Neuron (in vitro differentiated cells): Measurements from ENCODE around the gene SIX1.

Experiments used
- H2AFZ ChIP-seq: one replicate; pipeline ENCODE4 v1.6.1; 2013; ENCODE audit warnings: low read depth, mild to moderate bottlenecking, inconsistent platforms, low read length, moderate library complexity
- H3K27me3 ChIP-seq: one replicate; pipeline ENCODE4 v1.6.1; 2013; ENCODE audit warnings: low read length; ENCODE audit not compliant: insufficient read depth
- H3K36me3 ChIP-seq: one replicate; pipeline ENCODE4 v1.6.1; 2013; ENCODE audit warnings: low read length; ENCODE audit not compliant: insufficient read depth
- H3K4me1 ChIP-seq: one replicate; pipeline ENCODE4 v1.6.1; 2013; ENCODE audit warnings: low read length; ENCODE audit not compliant: insufficient read depth
- H3K4me3 ChIP-seq: 2 replicates; pipeline ENCODE4 v1.5.1; 2013; ENCODE audit warnings: mild to moderate bottlenecking, low read length, moderate library complexity
- H3K9me3 ChIP-seq: one replicate; pipeline ENCODE4 v1.6.1; 2013; ENCODE audit warnings: low read length

The SIX1 gene

DNA sequence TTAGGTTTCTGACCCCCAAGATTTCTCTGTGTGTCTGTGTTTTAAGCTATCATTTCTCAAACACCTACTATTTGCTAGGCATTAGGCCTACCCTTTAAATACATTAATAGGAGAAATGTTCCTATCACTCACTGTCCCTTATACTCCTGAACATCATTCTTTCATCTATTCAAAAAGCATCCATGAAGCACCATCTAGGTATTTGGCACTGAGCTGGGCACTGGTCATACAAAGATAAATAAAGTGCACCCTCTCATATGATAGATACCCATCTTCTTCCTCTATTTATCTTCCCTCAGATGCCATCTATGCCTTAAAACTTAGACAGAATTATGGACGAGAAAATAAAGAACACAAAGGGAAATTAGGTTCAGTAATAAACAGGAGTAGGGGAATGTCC lies 20.4 kb downstream of the SIX1 start:
- H2AFZ ChIP-seq, result no peak overlapping the region
- H3K27me3 ChIP-seq, result peaks cover 8% of the 10 kb centered on the region
- no peaks in the 10 kb centered on the region for H3K4me1 ChIP-seq
- no peaks in the 10 kb centered on the region for H3K9me3 ChIP-seq
- H3K4me3 ChIP-seq, result no peak overlapping the region
- H3K36me3 ChIP-seq, result no peaks in the 10 kb centered on the region

DNA sequence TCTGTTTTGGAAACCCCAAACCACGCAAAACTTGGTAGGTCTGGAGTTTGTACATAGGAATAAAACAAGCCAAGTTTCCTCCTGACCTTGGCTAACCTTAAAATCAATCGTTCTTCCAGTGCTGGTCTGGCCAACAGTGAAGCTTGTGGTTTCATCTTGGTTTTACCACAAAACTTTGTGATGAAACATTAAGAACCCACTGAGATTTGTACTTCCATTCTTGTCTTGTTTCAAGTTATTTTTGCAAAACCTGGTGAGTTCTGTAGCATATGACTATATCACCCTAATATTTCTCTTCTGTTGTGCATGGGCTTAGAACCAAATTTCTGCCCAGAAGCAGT lies 26.4 kb downstream of the SIX1 start:
- H2AFZ ChIP-seq, result no peak overlapping the region
- H3K4me1 ChIP-seq, result no peaks in the 10 kb centered on the region
- H3K36me3 ChIP-seq, result no peaks in the 10 kb centered on the region
- H3K9me3 ChIP-seq, result no peaks in the 10 kb centered on the region
- no peak overlapping the region for H3K4me3 ChIP-seq
- H3K27me3 ChIP-seq, result peaks cover 9% of the 10 kb centered on the region

DNA sequence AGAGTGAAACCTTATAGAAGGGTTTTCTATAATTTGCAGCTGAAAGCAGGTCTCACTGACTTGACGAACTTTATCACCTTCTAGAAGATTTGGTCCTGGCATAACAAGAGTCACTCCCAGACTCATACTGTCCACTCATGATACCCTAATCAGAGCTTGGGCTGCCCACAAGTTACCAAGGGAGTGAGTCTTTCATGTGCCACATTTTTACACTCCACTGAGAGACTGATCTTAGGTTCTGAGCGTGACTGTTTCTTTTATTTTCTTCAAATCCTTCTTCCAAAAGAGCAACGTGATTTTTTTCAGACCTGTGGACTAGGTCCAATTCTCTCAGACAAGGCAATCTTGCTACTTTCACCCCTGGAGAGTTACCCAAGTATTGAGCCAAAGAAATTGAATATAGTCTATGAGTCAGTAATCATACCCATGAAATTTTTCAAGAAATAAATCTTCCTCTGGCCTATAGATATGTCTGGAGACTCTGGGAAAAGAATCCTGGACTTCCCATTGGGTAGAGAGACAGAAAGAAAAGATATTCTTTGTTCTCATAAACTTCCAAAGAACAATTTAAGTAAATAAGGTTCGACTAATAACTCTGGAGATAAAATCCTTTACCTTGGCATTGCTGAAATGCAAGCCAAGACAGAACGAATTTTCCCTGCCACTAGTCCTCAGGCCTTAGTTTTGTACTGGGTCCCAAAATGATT lies 26.9 kb downstream of the SIX1 start:
- Histone ChIP-seq H3K27me3 (peaks cover 9% of the 10 kb centered on the region), H2AFZ (no peak overlapping the region), H3K36me3 (no peaks in the 10 kb centered on the region), H3K4me3 (no peak overlapping the region), H3K4me1 (no peaks in the 10 kb centered on the region), H3K9me3 (no peaks in the 10 kb centered on the region)

DNA sequence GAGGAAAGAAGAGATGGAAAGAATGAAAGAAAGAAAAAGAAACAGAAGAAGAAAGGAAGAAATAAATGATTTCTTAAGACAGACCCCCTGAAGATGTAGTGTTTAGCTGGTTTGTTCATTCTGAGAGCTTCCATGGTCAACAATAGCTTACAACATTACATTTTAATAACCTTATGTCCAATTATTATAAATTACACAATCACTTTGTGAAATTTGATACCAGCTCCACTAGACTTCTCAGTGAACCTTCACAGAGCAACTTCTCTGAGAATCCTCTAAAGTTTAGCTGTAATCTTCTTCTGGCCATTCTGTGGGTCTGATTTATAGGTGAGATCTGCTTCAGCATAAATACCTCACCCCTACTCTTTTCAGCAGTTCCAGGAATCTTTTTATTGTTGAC lies 27.9 kb downstream of the SIX1 start:
- Histone ChIP-seq H3K36me3 (no peaks in the 10 kb centered on the region), H2AFZ (no peak overlapping the region), H3K27me3 (peaks cover 9% of the 10 kb centered on the region), H3K9me3 (no peaks in the 10 kb centered on the region), H3K4me1 (no peaks in the 10 kb centered on the region), H3K4me3 (no peak overlapping the region)

DNA sequence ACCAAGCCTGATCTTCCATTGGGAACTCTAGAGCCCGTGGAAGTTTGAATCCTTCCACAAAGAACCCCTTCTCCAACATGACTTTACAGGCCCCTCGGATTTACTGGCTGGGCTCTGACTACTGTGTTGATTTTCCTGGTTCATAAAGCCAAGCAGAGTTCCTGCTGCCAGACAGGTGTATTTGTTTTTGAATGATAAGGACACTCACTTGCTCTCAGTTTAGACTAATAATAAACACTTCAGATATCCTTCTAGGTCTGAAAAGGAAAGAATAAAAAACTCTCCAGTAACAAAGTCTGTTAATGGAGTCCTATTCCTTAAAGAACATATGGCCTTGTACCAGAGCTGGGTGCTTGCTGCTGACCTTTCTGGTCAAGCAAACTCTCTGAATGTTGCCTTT lies 31.0 kb downstream of the SIX1 start:
- H2AFZ ChIP-seq, result no peak overlapping the region
- no peaks in the 10 kb centered on the region for H3K9me3 ChIP-seq
- no peak overlapping the region for H3K4me3 ChIP-seq
- H3K36me3 ChIP-seq, result no peaks in the 10 kb centered on the region
- H3K4me1 ChIP-seq, result no peaks in the 10 kb centered on the region
- peaks cover 4% of the 10 kb centered on the region for H3K27me3 ChIP-seq

DNA sequence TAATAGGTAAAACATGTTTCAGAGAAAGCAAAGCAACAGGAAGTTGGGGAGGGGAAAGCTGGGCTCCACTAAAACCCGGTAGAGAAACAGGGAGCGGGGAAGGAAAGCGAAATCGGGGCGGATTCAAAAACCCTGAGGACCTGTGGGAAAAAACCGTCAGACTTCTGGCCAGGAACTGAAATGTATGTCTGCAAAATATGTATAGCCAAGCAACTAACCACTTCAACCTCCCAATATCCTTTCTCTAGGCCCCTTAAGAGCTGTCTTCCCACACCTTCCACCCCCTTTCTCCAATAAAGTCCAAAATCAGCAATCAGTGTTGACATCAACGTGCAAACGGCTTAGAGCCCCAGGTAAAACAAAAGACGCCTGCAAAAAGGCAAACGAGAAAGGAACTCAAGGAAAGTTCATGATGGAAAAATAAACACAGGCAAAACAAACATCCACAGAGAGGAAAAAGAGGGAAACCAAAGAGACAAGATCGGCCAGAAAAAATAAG lies 32.8 kb downstream of the SIX1 start:
- H3K4me3 ChIP-seq, result no peak overlapping the region

DNA sequence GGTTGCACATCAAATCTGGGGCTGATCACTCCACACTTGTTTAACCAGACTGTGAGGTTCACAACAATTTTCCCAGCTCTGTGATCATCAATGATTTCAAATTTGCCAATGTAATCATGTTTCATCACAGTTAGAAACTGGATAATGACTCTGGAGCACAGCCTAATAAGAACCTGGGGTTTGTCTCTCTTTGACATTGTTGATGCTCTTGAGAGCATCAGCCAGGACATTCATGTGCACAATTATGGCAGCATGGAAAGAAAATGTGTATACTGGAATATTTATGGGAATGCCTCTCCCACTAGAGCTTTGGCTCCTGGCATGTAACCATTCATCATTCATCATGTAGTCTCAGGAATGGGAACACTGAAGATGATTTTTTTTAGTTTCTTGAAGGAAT lies 47.0 kb downstream of the SIX1 start:
- no peaks in the 10 kb centered on the region for H3K9me3 ChIP-seq
- H3K27me3 ChIP-seq, result no peaks in the 10 kb centered on the region
- H3K4me1 ChIP-seq, result no peaks in the 10 kb centered on the region
- no peaks in the 10 kb centered on the region for H3K36me3 ChIP-seq
- H3K4me3 ChIP-seq, result no peak overlapping the region
- H2AFZ ChIP-seq, result no peak overlapping the region

More for the DNA sequence above, 32.8 kb downstream of the SIX1 start:
- Histone ChIP-seq H3K36me3 (no peaks in the 10 kb centered on the region), H3K4me1 (no peaks in the 10 kb centered on the region), H3K27me3 (no peaks in the 10 kb centered on the region), H2AFZ (no peak overlapping the region), H3K9me3 (no peaks in the 10 kb centered on the region)

DNA sequence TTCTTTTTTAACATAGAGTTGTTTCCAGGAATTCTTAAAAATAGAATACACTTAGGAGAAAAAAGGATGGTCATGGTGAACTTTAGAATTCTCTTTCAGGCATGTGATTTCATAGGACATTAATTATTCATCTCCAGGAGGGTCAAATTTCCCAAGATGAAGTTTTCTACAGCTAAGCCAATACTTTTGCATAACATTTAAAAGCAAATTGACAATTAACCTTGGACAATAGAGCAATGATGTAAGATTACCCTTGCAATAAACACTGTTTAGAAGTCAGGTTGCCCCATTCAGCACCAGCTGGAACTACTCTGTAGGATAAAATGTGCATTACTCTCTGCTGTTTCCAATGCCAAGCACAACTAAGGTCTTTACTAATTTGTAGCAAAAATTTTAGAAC lies 49.5 kb downstream of the SIX1 start:
- Histone ChIP-seq H3K4me3 (no peak overlapping the region), H3K36me3 (no peaks in the 10 kb centered on the region), H3K9me3 (no peaks in the 10 kb centered on the region), H3K4me1 (no peaks in the 10 kb centered on the region), H2AFZ (no peak overlapping the region), H3K27me3 (no peaks in the 10 kb centered on the region)

DNA sequence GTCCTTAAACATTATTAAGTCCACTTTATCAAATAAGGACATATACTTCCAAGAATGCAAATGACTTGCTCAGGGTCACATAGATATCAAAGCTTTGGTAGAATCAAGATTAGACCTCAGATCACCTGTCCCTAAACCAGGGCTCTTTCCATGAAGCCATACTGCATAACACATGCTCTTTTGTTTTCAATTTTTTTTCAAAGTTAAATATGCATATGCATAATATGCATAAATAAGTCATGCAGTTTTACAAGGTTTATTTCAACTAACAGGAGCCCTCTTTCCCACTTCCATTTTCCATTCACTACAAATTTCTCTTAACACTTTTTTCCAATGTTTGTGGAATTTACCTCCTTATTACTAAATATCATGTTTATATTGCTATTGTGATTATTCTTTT lies 53.1 kb downstream of the SIX1 start:
- Histone ChIP-seq H3K36me3 (no peaks in the 10 kb centered on the region), H3K9me3 (no peaks in the 10 kb centered on the region), H2AFZ (no peak overlapping the region), H3K4me3 (no peak overlapping the region), H3K4me1 (no peaks in the 10 kb centered on the region), H3K27me3 (no peaks in the 10 kb centered on the region)

DNA sequence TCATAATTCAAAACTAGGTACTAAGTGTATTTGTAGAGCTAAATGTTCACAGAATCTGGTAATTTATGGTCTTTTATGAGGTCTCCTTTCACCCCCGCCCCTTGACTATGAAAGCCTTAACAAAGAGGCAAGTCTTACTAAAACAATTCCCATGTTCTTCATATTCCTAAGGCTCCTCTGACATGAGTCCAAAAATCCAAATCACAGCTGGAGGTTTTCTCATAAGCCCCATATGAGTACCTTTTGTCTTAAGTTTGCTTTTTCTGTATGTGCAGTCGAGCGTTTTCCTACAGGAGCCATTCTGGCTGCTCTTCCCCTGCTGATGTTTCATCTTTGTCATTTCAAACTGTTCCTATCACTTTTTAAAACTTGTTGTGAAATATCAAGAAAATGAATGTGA lies 55.2 kb downstream of the SIX1 start:
- H3K36me3 ChIP-seq, result no peaks in the 10 kb centered on the region
- no peaks in the 10 kb centered on the region for H3K27me3 ChIP-seq
- H3K9me3 ChIP-seq, result no peaks in the 10 kb centered on the region
- H2AFZ ChIP-seq, result no peak overlapping the region
- H3K4me3 ChIP-seq, result no peak overlapping the region
- H3K4me1 ChIP-seq, result no peaks in the 10 kb centered on the region
